ENCODE results near the gene TPP1.

Gene TPP1

GRCh38 chr11:6565988-6566703 is 53.1 kb downstream of the TPP1 start:
- no peak for DNase-seq (ENCODE audit: low read depth in 2 of 3, low spot score in 1 of 3)

DNA sequence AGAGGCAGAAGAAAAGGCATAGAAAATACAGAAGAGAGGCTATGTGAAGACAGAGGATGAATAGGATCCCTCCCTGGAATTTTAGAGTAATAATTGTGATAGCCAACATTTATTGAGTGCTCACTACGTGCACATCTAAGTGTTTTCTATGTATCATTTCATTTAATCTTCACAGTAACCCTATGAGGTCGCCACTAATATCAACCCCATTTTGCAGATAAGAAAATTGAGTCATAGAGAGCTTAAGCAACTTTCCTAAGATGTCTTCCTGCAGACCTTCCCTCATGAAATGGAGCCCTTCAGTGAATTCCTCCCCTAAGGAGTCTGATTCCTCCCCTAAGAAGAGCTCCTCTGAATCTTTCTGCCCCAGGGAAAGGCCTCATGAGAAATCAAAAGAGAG is 53.9 kb downstream of the TPP1 start:
- DNase-seq (ENCODE audit: low read depth in 2 of 3, low spot score in 1 of 3): no peak

GRCh38 chr11:6563667-6564066 is 55.6 kb downstream of the TPP1 start:
- no peak for DNase-seq (ENCODE audit: low read depth in 2 of 3, low spot score in 1 of 3)

DNA sequence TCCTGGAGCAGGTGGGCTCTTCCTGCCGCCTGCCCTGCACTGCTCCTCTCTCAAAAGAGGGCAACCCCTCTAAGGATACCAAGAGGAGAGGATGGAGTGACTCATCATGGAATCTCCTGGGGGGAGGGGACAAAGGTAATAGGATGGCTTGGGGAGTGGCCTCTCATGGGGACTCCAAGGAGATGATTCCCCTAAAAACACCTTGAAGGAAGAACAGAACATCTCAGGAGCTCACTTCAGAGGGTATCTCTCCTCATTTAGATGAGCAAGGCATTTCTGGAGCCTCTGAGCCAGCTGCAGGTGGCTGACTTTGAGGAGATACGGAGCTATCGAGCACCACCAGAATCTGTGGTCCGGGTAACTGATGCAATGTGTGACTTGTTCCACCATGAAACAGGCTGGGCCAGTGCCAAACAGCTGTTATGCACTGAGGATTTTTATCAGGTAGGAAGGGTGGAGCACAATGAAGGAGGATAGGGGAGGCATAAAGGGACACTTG is 56.1 kb downstream of the TPP1 start:
- DNase-seq (ENCODE audit: low read depth in 2 of 3, low spot score in 1 of 3): no peak

Measured in stimulated activated CD4-positive, alpha-beta T cell treated with anti-CD3 and anti-CD28 coated beads, Interleukin-12 subunit alpha, Interleukin-12 subunit beta, amount 100 ng/mL, for 48 hours (primary cell).